HCT116 (cell line): Measurements from ENCODE around the gene GRIN2A. TPM values are rescaled to one million over a fixed set of nuclear protein-coding genes. Genes with fewer than 3 reads are reported as not detected.

ENCODE experiments used
- ATAC-seq: fragments of 200-7000 bp; cut with Tn5 transposase; 2 replicates; pipeline ENCODE4 v1.9.1; 2020; ENCODE audit warnings: mild to moderate bottlenecking, moderate library complexity
- BruUV-seq: library from RNA; stranded (reverse); fragments of 400-500 nt; replicated peaks from 2 replicates; lab custom pipeline; 2021; lab: Mats Ljungman, UMichigan
- CTCF ChIA-PET: fragments of 300-600 bp; sonication (Branson Sonifier 250); formaldehyde crosslinking; loops from one replicate; lab custom pipeline; 2021; ENCODE audit warnings: antibody characterized with exemption; lab: Charles Lee
- POLR2A ChIA-PET: fragments of 300-600, 350-600 bp; sonication (Branson Sonifier 250); formaldehyde crosslinking; loops from one replicate; lab custom pipeline; 2021; ENCODE audit warnings: antibody characterized with exemption; lab: Charles Lee
- RAD21 ChIA-PET, 2 experiments: fragments of 300-600 bp; sonication (Branson Sonifier 250); formaldehyde crosslinking; loops; one replicate each; lab custom pipeline; 2023; ENCODE audit warnings: low total read pairs in 2 of 2; ENCODE audit not compliant: uncharacterized antibody in 2 of 2, unreplicated experiment in 2 of 2, low non-redundant PET in 1 of 2; lab: Charles Lee
- DNase-seq: peaks from one replicate; pipeline ENCODE4 v3.0.0-alpha.2; 2010; ENCODE audit warnings: low read depth, low spot score
- H2AFZ ChIP-seq: fragments of 200-600 bp; shearing (Covaris generic), sonication (generic); 2 replicates; pipeline ENCODE4 v1.6.1; 2017; ENCODE audit warnings: low read depth, mixed run types, mixed read lengths, antibody characterized with exemption, low read length; ENCODE audit not compliant: poor library complexity, severe bottlenecking
- H3K27ac ChIP-seq: 2 replicates; pipeline ENCODE4 v1.5.1; 2012; ENCODE audit warnings: low read depth, low read length
- H3K27me3 ChIP-seq: fragments of 200-600 bp; sonication (generic); 2 replicates; pipeline ENCODE4 v1.6.1; 2016; ENCODE audit warnings: mixed run types, low read length, mixed read lengths; ENCODE audit not compliant: insufficient read depth
- H3K36me3 ChIP-seq, 2 experiments: fragments of 200-500 bp in 1 of 2; fragments of 200-600 bp in 1 of 2; sonication (Bioruptor generic) in 1 of 2; sonication (generic) in 1 of 2; 2 replicates each; pipeline versions ENCODE4 v1.5.1 to v1.6.1; 2014 to 2016; ENCODE audit warnings: low read length in 2 of 2, inconsistent platforms in 1 of 2, mixed read lengths in 1 of 2, mixed run types in 1 of 2; ENCODE audit not compliant: insufficient read depth in 2 of 2, control insufficient read depth in 1 of 2
- H3K4me1 ChIP-seq, 2 experiments: fragments of 200-600 bp in 1 of 2; sonication (generic) in 1 of 2; 2 replicates each; pipeline versions ENCODE4 v1.5.1 to v1.6.1; 2012 to 2017; ENCODE audit warnings: low read length in 2 of 2, inconsistent platforms in 1 of 2, mild to moderate bottlenecking in 1 of 2, mixed read lengths in 1 of 2, mixed run types in 1 of 2, moderate library complexity in 1 of 2; ENCODE audit not compliant: insufficient read depth in 2 of 2, control insufficient read depth in 1 of 2
- H3K4me2 ChIP-seq: fragments of 200-600 bp; sonication (generic); 2 replicates; pipeline ENCODE4 v1.6.1; 2017; ENCODE audit warnings: mixed run types, low read length, mixed read lengths
- H3K4me3 ChIP-seq, 2 experiments: fragments of 200-600 bp in 1 of 2; sonication (generic) in 1 of 2; replicated peaks in 1 of 2; 2 replicates each; pipeline ENCODE4 v1.5.1; 2011 to 2016; ENCODE audit warnings: low read length in 2 of 2, control low read depth in 1 of 2, low read depth in 1 of 2, mild to moderate bottlenecking in 1 of 2, mixed read lengths in 1 of 2, mixed run types in 1 of 2
- H3K79me2 ChIP-seq: fragments of 200-600 bp; sonication (generic); 2 replicates; pipeline ENCODE4 v1.6.1; 2017; ENCODE audit warnings: mild to moderate bottlenecking, mixed run types, low read length, moderate library complexity, mixed read lengths; ENCODE audit not compliant: insufficient read depth
- H3K9ac ChIP-seq: fragments of 200-600 bp; sonication (generic); 2 replicates; pipeline ENCODE4 v1.6.1; 2016; ENCODE audit warnings: low read length, mixed read lengths
- H3K9me2 ChIP-seq: fragments of 200-600 bp; sonication (generic), shearing (Covaris generic); 2 replicates; pipeline ENCODE4 v1.6.1; 2017; ENCODE audit warnings: mixed run types, mild to moderate bottlenecking, moderate library complexity; ENCODE audit not compliant: insufficient read depth
- H3K9me3 ChIP-seq, 2 experiments: fragments of 200-500 bp in 1 of 2; fragments of 200-600 bp in 1 of 2; sonication (Bioruptor generic) in 1 of 2; sonication (generic) in 1 of 2; 2 replicates each; pipeline ENCODE4 v1.6.1; 2014 to 2017; ENCODE audit warnings: low read length in 2 of 2, mixed read lengths in 2 of 2, inconsistent platforms in 1 of 2, low read depth in 1 of 2, mild to moderate bottlenecking in 1 of 2, mixed run types in 1 of 2, moderate library complexity in 1 of 2; ENCODE audit not compliant: control insufficient read depth in 1 of 2, insufficient read depth in 1 of 2
- H4K20me1 ChIP-seq: fragments of 200-600 bp; sonication (generic), shearing (Covaris generic); 2 replicates; pipeline ENCODE4 v1.6.1; 2017; ENCODE audit warnings: mixed run types, mild to moderate bottlenecking, moderate library complexity; ENCODE audit not compliant: insufficient read depth
- ATF3 ChIP-seq: IDR thresholded peaks from 2 replicates; pipeline ENCODE4 v1.6.1; 2012
- CBX3 ChIP-seq: IDR thresholded peaks from 2 replicates; pipeline ENCODE4 v1.6.1; 2012; ENCODE audit warnings: low read depth
- CEBPB ChIP-seq: IDR thresholded peaks from 2 replicates; pipeline ENCODE4 v1.6.1; 2012; ENCODE audit warnings: low read depth
- CTCF ChIP-seq, 3 experiments: fragments of 200-600 bp in 1 of 3; sonication (generic) in 1 of 3; IDR thresholded peaks in 2 of 3; conservative IDR thresholded peaks in 1 of 3; 2 replicates each; pipeline ENCODE4 v1.5.1; 2012 to 2017; ENCODE audit warnings: low read depth in 2 of 3, low read length in 2 of 3, antibody characterized with exemption in 1 of 3, borderline replicate concordance in 1 of 3, control low read depth in 1 of 3, mild to moderate bottlenecking in 1 of 3, mixed read lengths in 1 of 3, mixed run types in 1 of 3, moderate library complexity in 1 of 3; ENCODE audit not compliant: insufficient read depth in 1 of 3
- ELF1 ChIP-seq: IDR thresholded peaks from 2 replicates; pipeline ENCODE4 v1.6.1; 2012; ENCODE audit warnings: low read depth, borderline replicate concordance
- EZH2 ChIP-seq: fragments of 200-600 bp; sonication (generic); IDR thresholded peaks from 2 replicates; pipeline ENCODE4 v1.6.1; 2017; ENCODE audit warnings: antibody characterized with exemption, mixed run types
- EZH2phosphoT487 ChIP-seq: fragments of 200-600 bp; IDR thresholded peaks from 2 replicates; pipeline ENCODE4 v1.6.1; 2018; ENCODE audit warnings: antibody characterized with exemption, borderline replicate concordance
- FOSL1 ChIP-seq: IDR thresholded peaks from 2 replicates; pipeline ENCODE4 v1.6.1; 2012; ENCODE audit warnings: low read depth
- JUND ChIP-seq: IDR thresholded peaks from 2 replicates; pipeline ENCODE4 v1.6.1; 2012
- POLR2A ChIP-seq: IDR thresholded peaks from 2 replicates; pipeline ENCODE4 v1.7.0; 2011; ENCODE audit warnings: borderline replicate concordance; ENCODE audit not compliant: insufficient read depth, insufficient read length; ENCODE audit errors: extremely low read depth
- RAD21 ChIP-seq: IDR thresholded peaks from 2 replicates; pipeline ENCODE4 v1.6.1; 2012; ENCODE audit warnings: low read depth, mild to moderate bottlenecking
- REST ChIP-seq: IDR thresholded peaks from 2 replicates; pipeline ENCODE4 v1.6.1; 2012; ENCODE audit warnings: low read depth
- SIN3A ChIP-seq: IDR thresholded peaks from 2 replicates; pipeline ENCODE4 v1.6.1; 2012; ENCODE audit warnings: low read depth
- SP1 ChIP-seq: IDR thresholded peaks from 2 replicates; pipeline ENCODE4 v1.6.1; 2012; ENCODE audit warnings: low read depth
- SRF ChIP-seq: IDR thresholded peaks from 2 replicates; pipeline ENCODE4 v1.6.1; 2012; ENCODE audit warnings: low read depth
- TCF7L2 ChIP-seq: IDR thresholded peaks from 2 replicates; pipeline ENCODE4 v1.7.0; 2011; ENCODE audit warnings: borderline replicate concordance, inconsistent platforms; ENCODE audit not compliant: insufficient read depth, insufficient read length; ENCODE audit errors: extremely low read depth
- YY1 ChIP-seq: IDR thresholded peaks from 2 replicates; pipeline ENCODE4 v1.6.1; 2011; ENCODE audit warnings: low read length, low read depth, moderate library complexity, mild to moderate bottlenecking; ENCODE audit not compliant: insufficient replicate concordance; ENCODE audit errors: extremely low read depth
- ZNF274 ChIP-seq: fragments of 200-500 bp; sonication (Bioruptor generic); IDR thresholded peaks from 2 replicates; pipeline ENCODE4 v1.6.1; 2014; ENCODE audit warnings: mild to moderate bottlenecking, low read depth, low read length, inconsistent platforms
- intact Hi-C: fragments of 100-400 bp; cut with micrococcal nuclease; formaldehyde crosslinking; loops from 2 replicates; pipeline ENCODE4 v1.10.0; 2022
- total RNA-seq: library from RNA; stranded (reverse); gene quantifications from one replicate; pipeline ENCODE4 v1.2.1, GENCODE V29; 2021; ENCODE audit not compliant: unreplicated experiment

Gene GRIN2A
- total RNA-seq, 1 experiment from 2014 or later, result 0.02 TPM

- TF ChIP-seq CEBPB (no peak), ATF3 (no peak), EZH2phosphoT487 (no peak), ELF1 (no peak), POLR2A (no peak), ZNF274 (no peak)
- TF ChIP-seq, all 23 proteins: peak for 0
Measured at GRCh38 chr16:10086620-10087019, 95.6 kb downstream of the GRIN2A start (continued).

GRCh38 chr16:10085078-10085798 lies 97.0 kb downstream of the GRIN2A start:
- Histone ChIP-seq H3K27ac (no peak overlapping the region), H3K9ac (no peak overlapping the region), H3K4me3 (no peak overlapping the region), H3K27me3 (no peaks in the 10 kb centered on the region; the same call in 1 of the 2 replicates), H4K20me1 (no peaks in the 10 kb centered on the region), H3K79me2 (no peaks in the 10 kb centered on the region), H3K4me2 (no peak overlapping the region), H3K9me2 (no peaks in the 10 kb centered on the region), H2AFZ (no peak overlapping the region), H3K36me3 (no peaks in the 10 kb centered on the region), H3K9me3 (no peaks in the 10 kb centered on the region), H3K4me1 (peaks cover 0 to 7% of the 10 kb centered on the region in 2 experiments; a peak in 1 of 4 replicates)
- ATAC-seq (no peak), DNase-seq (no peak)
- RAD21 ChIA-PET, result no interaction called here
- TF ChIP-seq SIN3A, result no peak
- TF ChIP-seq YY1, result no peak
- no peak for TF ChIP-seq ELF1
- no peak for TF ChIP-seq CEBPB
- TF ChIP-seq SRF, result no peak
- TF ChIP-seq CBX3, result no peak
- no peak for TF ChIP-seq JUND
- TF ChIP-seq REST, result no peak
- no peak for TF ChIP-seq FOSL1
- no peak for TF ChIP-seq EZH2
- no peak for TF ChIP-seq SP1
- TF ChIP-seq ZNF274, result no peak
- no peak for TF ChIP-seq RAD21
- TF ChIP-seq POLR2A, result no peak
- no peak for TF ChIP-seq EZH2phosphoT487
- TF ChIP-seq ATF3, result no peak
- TF ChIP-seq TCF7L2, result no peak
- TF ChIP-seq CTCF (IDR thresholded peaks at IDR 0.05 in 2 of 3, conservative IDR thresholded peaks at IDR 0.05 in 1 of 3; ENCODE audit: borderline replicate concordance in 1 of 3, insufficient read depth in 1 of 3, low read depth in 2 of 3, low read length in 2 of 3), result no peak
- POLR2A ChIA-PET, result no interaction called here
- CTCF ChIA-PET, result no interaction called here
- intact Hi-C loops, result no loop called here
- BruUV-seq, result no TSS peak
